ENCODE measurements around the gene RASGRF2.

Gene RASGRF2

DNA sequence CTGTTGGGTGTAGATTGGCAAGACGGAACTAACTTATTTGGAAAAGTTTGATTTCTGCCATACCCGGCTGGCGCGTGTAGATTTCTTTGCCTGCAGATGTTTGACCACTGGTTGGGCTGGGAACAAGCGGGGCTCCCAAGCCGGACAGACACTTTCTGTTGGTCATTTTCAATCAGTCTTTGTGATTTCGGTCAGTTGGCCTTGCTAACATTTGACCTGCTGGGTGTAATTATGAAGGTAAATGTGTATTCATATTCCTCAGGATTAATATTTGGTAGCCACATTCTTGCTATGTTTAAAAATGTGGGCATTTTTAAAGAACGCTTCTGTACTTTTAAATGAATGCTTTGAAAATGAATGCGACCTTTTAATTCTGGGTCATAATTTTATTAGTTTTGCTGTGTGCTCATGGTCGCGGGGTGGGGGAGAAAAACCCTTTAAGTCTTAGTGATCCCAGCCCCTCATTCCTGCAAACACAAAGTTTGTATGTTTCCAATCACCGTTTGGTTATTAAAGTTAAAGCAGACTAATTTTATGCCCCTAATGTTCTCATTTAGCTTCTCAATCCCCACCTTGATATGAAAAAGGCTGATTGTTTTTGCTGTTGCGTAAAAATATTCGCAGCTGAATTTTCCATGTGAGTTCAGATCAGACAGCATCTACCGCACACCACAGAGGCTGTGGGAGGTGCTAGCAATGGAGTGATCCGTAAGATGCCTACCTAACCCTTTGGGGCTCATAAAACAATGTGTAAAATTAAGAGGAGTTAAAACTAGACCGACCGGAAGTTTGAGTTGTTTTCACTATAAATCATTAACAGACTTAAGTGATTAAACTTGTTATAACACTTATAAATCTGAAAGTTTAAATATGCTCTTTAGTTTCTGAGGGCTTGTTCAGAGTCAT lies 1.5 kb downstream of the RASGRF2 start:
- no peak for TF ChIP-seq EZH2phosphoT487 (IDR thresholded peaks at IDR 0.05; ENCODE audit: borderline replicate concordance, low read length)
- TF ChIP-seq, protein P1, sequence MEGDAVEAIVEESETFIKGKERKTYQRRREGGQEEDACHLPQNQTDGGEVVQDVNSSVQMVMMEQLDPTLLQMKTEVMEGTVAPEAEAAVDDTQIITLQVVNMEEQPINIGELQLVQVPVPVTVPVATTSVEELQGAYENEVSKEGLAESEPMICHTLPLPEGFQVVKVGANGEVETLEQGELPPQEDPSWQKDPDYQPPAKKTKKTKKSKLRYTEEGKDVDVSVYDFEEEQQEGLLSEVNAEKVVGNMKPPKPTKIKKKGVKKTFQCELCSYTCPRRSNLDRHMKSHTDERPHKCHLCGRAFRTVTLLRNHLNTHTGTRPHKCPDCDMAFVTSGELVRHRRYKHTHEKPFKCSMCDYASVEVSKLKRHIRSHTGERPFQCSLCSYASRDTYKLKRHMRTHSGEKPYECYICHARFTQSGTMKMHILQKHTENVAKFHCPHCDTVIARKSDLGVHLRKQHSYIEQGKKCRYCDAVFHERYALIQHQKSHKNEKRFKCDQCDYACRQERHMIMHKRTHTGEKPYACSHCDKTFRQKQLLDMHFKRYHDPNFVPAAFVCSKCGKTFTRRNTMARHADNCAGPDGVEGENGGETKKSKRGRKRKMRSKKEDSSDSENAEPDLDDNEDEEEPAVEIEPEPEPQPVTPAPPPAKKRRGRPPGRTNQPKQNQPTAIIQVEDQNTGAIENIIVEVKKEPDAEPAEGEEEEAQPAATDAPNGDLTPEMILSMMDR (IDR thresholded peaks at IDR 0.05; ENCODE audit: low read depth, low read length, poor library complexity, severe bottlenecking), result no peak
- H3K4me2 ChIP-seq (ENCODE audit: low read length), result no peak overlapping the region
- no peaks in the 10 kb centered on the region for H3K36me3 ChIP-seq (ENCODE audit: control insufficient read depth, low read length)
- 0 out of 2 replicates have a peak, but pooled peaks cover 2% of the 10 kb centered on the region for H3F3A ChIP-seq (ENCODE audit: control insufficient read depth, insufficient read depth)
- peaks cover 2% of the 10 kb centered on the region; the same call in 1 of the 2 replicates for H3K9me3 ChIP-seq (ENCODE audit: control insufficient read depth, insufficient read depth, low read length)
- no peaks in the 10 kb centered on the region for H3K4me1 ChIP-seq (ENCODE audit: control insufficient read depth, low read length)
- H3K79me2 ChIP-seq (ENCODE audit: control insufficient read depth, low read length), result no peaks in the 10 kb centered on the region
- H3K27ac ChIP-seq (ENCODE audit: low read depth, low read length), result no peak overlapping the region
- peaks cover 16% of the 10 kb centered on the region for H3K27me3 ChIP-seq (ENCODE audit: control insufficient read depth, low read length)
- H4K20me1 ChIP-seq (ENCODE audit: control insufficient read depth, insufficient read depth, low read depth, low read length), result no peaks in the 10 kb centered on the region
- H3K4me3 ChIP-seq (ENCODE audit: low read length), result no peak overlapping the region
- no peaks in the 10 kb centered on the region for H3K9me2 ChIP-seq (replicated peaks; ENCODE audit: control insufficient read depth, low read length)

DNA sequence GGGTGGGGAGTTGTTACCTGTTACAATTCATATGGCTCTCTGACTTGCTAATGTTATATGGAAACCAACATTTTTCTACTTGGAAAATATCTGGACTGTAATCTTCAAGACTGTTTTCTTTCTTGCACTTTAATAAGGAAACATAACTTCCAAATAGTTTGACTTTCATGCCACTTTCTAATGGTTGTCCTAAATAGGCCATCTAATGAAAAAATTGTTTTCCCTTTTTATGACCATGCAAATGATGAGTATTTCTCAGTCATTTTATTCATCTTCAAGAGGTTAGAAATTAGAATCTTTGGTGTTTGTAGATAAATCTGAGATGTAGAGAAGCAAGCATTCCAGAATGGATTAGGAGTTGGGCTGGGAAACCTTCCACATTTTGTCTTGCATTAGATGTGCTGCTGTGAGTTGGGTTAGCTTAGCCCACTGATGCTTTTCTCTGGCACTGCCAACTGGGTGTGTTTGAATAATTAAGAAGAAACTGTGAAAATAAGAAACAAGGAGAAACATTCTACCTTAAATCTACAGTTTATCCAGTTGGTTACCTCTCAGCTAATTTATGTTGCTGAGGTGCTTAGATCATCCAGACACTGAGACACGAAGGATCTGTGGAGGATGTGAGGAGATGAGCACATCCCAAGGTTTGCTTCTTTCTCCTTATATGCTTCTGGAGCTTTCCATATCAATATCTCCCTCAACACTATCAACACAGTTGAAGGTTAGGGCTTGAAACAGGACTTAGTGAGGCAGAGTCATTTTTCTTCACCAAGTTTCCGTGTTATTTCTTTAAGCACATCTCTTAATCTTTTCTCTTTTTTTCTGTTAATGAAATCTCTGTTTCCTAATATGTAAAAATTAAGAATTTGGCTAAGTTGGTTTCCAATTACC lies 2.7 kb downstream of the RASGRF2 start:
- Histone ChIP-seq H3K9me3 (ENCODE audit: control insufficient read depth, insufficient read depth, low read length) (peaks cover 2% of the 10 kb centered on the region; the same call in 1 of the 2 replicates), H3K4me1 (ENCODE audit: control insufficient read depth, low read length) (no peaks in the 10 kb centered on the region), H3K27ac (ENCODE audit: low read depth, low read length) (no peak overlapping the region), H3K4me2 (ENCODE audit: low read length) (no peak overlapping the region), H3K9me2 (replicated peaks; ENCODE audit: control insufficient read depth, low read length) (no peaks in the 10 kb centered on the region), H3K4me3 (ENCODE audit: low read length) (no peak overlapping the region), H3K36me3 (ENCODE audit: control insufficient read depth, low read length) (no peaks in the 10 kb centered on the region), H3K79me2 (ENCODE audit: control insufficient read depth, low read length) (no peaks in the 10 kb centered on the region), H3F3A (ENCODE audit: control insufficient read depth, insufficient read depth) (0 out of 2 replicates have a peak, but pooled peaks cover 2% of the 10 kb centered on the region), H3K27me3 (ENCODE audit: control insufficient read depth, low read length) (peaks cover 16% of the 10 kb centered on the region), H4K20me1 (ENCODE audit: control insufficient read depth, insufficient read depth, low read depth, low read length) (no peaks in the 10 kb centered on the region)
- TF ChIP-seq, protein P1 (IDR thresholded peaks at IDR 0.05; ENCODE audit: low read depth, low read length, poor library complexity, severe bottlenecking), result no peak
- no peak for TF ChIP-seq EZH2phosphoT487 (IDR thresholded peaks at IDR 0.05; ENCODE audit: borderline replicate concordance, low read length)

DNA sequence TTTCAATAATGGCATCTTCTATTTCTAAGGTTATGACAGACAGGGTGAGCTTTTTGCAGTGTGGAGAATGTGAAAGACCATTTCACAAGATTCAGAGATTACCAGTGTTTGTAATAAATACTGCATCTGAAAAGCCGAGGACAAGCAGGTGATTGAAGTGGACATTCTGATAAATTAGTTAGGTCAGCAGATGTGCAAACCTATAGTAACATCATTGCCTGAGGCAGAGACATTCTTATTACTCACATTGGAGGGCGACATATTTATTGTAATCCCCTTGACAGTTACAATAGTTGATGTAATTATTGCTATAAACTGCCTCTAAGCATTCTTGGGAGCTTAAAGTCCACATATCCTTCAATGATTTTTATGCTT lies 3.3 kb downstream of the RASGRF2 start:
- H3K27ac ChIP-seq (ENCODE audit: low read depth, low read length), result no peak overlapping the region
- H3K9me3 ChIP-seq (ENCODE audit: control insufficient read depth, insufficient read depth, low read length), result peaks cover 2% of the 10 kb centered on the region; the same call in 1 of the 2 replicates
- H4K20me1 ChIP-seq (ENCODE audit: control insufficient read depth, insufficient read depth, low read depth, low read length), result no peaks in the 10 kb centered on the region
- no peaks in the 10 kb centered on the region for H3K4me1 ChIP-seq (ENCODE audit: control insufficient read depth, low read length)
- no peak overlapping the region for H3K4me2 ChIP-seq (ENCODE audit: low read length)
- H3F3A ChIP-seq (ENCODE audit: control insufficient read depth, insufficient read depth), result no peaks in the 10 kb centered on the region
- H3K4me3 ChIP-seq (ENCODE audit: low read length), result no peak overlapping the region
- H3K79me2 ChIP-seq (ENCODE audit: control insufficient read depth, low read length), result no peaks in the 10 kb centered on the region
- peaks cover 16% of the 10 kb centered on the region for H3K27me3 ChIP-seq (ENCODE audit: control insufficient read depth, low read length)
- H3K36me3 ChIP-seq (ENCODE audit: control insufficient read depth, low read length), result no peaks in the 10 kb centered on the region
- H3K9me2 ChIP-seq (replicated peaks; ENCODE audit: control insufficient read depth, low read length), result no peaks in the 10 kb centered on the region
- TF ChIP-seq, protein P1 (IDR thresholded peaks at IDR 0.05; ENCODE audit: low read depth, low read length, poor library complexity, severe bottlenecking), result no peak
- no peak for TF ChIP-seq EZH2phosphoT487 (IDR thresholded peaks at IDR 0.05; ENCODE audit: borderline replicate concordance, low read length)
